ENCODE data around the gene NOTCH3. TPM values are rescaled to one million over a fixed set of nuclear protein-coding genes. Genes with fewer than 3 reads are reported as not detected.

NOTCH3 gene
- total RNA-seq, 2 donors from 2014 or later: 140 to 171 TPM

- Mint-ChIP-seq H3K9me3 (no peaks in the 10 kb centered on the region), H3K27ac (no peak overlapping the region), H3K4me1 (no peaks in the 10 kb centered on the region), H3K27me3 (ENCODE audit: insufficient read depth) (peaks cover 11% of the 10 kb centered on the region), H3K4me3 (no peak overlapping the region), H3K36me3 (ENCODE audit: low read depth) (no peaks in the 10 kb centered on the region)
- H3K27ac ChIP-seq (ENCODE audit: low read depth, low read length): no peak overlapping the region
- no peaks in the 10 kb centered on the region for H3K9me3 ChIP-seq (ENCODE audit: control insufficient read depth, low read length)
- no peaks in the 10 kb centered on the region for H3K4me1 ChIP-seq (ENCODE audit: control insufficient read depth, insufficient read depth, low read length)
- DNase-seq: no peak
- no peak overlapping the region for H3K9ac ChIP-seq (ENCODE audit: extremely low read depth, low read length, poor library complexity, severe bottlenecking)
- TF ChIP-seq, protein P1, sequence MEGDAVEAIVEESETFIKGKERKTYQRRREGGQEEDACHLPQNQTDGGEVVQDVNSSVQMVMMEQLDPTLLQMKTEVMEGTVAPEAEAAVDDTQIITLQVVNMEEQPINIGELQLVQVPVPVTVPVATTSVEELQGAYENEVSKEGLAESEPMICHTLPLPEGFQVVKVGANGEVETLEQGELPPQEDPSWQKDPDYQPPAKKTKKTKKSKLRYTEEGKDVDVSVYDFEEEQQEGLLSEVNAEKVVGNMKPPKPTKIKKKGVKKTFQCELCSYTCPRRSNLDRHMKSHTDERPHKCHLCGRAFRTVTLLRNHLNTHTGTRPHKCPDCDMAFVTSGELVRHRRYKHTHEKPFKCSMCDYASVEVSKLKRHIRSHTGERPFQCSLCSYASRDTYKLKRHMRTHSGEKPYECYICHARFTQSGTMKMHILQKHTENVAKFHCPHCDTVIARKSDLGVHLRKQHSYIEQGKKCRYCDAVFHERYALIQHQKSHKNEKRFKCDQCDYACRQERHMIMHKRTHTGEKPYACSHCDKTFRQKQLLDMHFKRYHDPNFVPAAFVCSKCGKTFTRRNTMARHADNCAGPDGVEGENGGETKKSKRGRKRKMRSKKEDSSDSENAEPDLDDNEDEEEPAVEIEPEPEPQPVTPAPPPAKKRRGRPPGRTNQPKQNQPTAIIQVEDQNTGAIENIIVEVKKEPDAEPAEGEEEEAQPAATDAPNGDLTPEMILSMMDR (conservative IDR thresholded peaks at IDR 0.05): no peak
- H3K27me3 ChIP-seq (ENCODE audit: control insufficient read depth, insufficient read depth, low read length, poor library complexity, severe bottlenecking): no peaks in the 10 kb centered on the region
- H3K4me3 ChIP-seq (ENCODE audit: low read length): no peak overlapping the region
- H3K36me3 ChIP-seq (ENCODE audit: control insufficient read depth, insufficient read depth, low read length): no peaks in the 10 kb centered on the region
- 88 to 95% methylated on average over 2 to 5 of the region's 5 CpGs for WGBS, 2 experiments (ENCODE audit: insufficient coverage in 1 of 2, insufficient read length in 1 of 2)
These were observed 9.6 kb upstream of the NOTCH3 start for GRCh38 chr19:15210323-15210781.

DNA sequence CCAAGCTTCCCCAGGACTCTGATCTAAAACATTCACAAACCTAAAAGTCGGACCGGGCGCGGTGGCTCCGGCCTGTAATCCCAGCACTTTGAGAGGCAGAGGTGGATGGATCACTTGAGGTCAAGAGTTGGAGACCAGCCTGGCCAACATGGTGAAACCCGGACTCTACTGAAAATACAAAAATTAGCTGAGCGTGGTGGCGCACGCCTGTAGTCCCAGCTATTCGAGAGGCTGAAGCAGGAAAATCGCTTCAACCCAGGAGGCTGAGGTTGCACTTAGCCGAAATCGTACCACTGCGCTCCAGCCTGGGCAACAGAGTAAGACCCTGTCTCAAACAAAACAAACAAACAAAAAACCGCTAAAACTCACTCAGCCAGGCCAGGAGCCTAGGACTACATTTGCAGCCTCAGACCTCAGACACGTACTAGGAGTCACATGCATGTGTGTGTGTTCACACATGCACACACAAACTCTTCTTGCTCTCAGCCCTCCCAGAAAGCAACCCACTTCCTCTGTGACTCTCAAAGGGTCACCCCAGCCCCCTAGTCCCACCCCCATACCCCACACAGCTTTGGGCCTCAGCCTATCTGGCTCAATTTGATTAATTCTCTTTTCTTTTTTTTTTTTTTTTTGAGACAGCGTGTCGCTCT, 704 bp upstream of the NOTCH3 start:
- H3K36me3 Mint-ChIP-seq (ENCODE audit: low read depth): peaks cover 19% of the 10 kb centered on the region
- no peaks in the 10 kb centered on the region for H3K4me1 ChIP-seq (ENCODE audit: control insufficient read depth, insufficient read depth, low read length)
- H3K9ac ChIP-seq (ENCODE audit: extremely low read depth, low read length, poor library complexity, severe bottlenecking): no peak overlapping the region
- no peak for DNase-seq
- peak overlapping the region; percentile 66 for H3K4me3 Mint-ChIP-seq
- WGBS, 2 experiments (ENCODE audit: insufficient coverage in 1 of 2, insufficient read length in 1 of 2): 93 to 95% methylated on average over 12 to 18 of the region's 18 CpGs
- TF ChIP-seq, protein P1 (conservative IDR thresholded peaks at IDR 0.05): no peak
- H3K9me3 Mint-ChIP-seq: no peaks in the 10 kb centered on the region
- H3K27ac Mint-ChIP-seq: no peak overlapping the region
- peak overlapping the region; percentile 62 for H3K4me3 ChIP-seq (ENCODE audit: low read length)
- H3K27me3 Mint-ChIP-seq (ENCODE audit: insufficient read depth): peaks cover 12% of the 10 kb centered on the region
- no peak overlapping the region for H3K27ac ChIP-seq (ENCODE audit: low read depth, low read length)
- peaks cover 18% of the 10 kb centered on the region for H3K36me3 ChIP-seq (ENCODE audit: control insufficient read depth, insufficient read depth, low read length)
- H3K4me1 Mint-ChIP-seq: peaks cover 6% of the 10 kb centered on the region
- no peaks in the 10 kb centered on the region for H3K27me3 ChIP-seq (ENCODE audit: control insufficient read depth, insufficient read depth, low read length, poor library complexity, severe bottlenecking)
- H3K9me3 ChIP-seq (ENCODE audit: control insufficient read depth, low read length): no peaks in the 10 kb centered on the region

GRCh38 chr19:15199661-15200552, 888 bp downstream of the NOTCH3 start:
- Mint-ChIP-seq H3K36me3 (ENCODE audit: low read depth) (peaks cover 19% of the 10 kb centered on the region), H3K9me3 (no peaks in the 10 kb centered on the region), H3K27me3 (ENCODE audit: insufficient read depth) (peaks cover 5% of the 10 kb centered on the region), H3K4me3 (peak overlapping the region; percentile 66), H3K27ac (peak overlapping the region; percentile 64), H3K4me1 (peaks cover 7% of the 10 kb centered on the region)
- TF ChIP-seq, protein P1 (conservative IDR thresholded peaks at IDR 0.05): no peak
- Histone ChIP-seq H3K4me3 (ENCODE audit: low read length) (peak overlapping the region; percentile 88), H3K36me3 (ENCODE audit: control insufficient read depth, insufficient read depth, low read length) (peaks cover 24% of the 10 kb centered on the region), H3K27ac (ENCODE audit: low read depth, low read length) (peak overlapping the region; percentile 90), H3K9me3 (ENCODE audit: control insufficient read depth, low read length) (no peaks in the 10 kb centered on the region), H3K9ac (ENCODE audit: extremely low read depth, low read length, poor library complexity, severe bottlenecking) (peak overlapping the region; percentile 75), H3K27me3 (ENCODE audit: control insufficient read depth, insufficient read depth, low read length, poor library complexity, severe bottlenecking) (no peaks in the 10 kb centered on the region), H3K4me1 (ENCODE audit: control insufficient read depth, insufficient read depth, low read length) (no peaks in the 10 kb centered on the region)
- WGBS, 2 experiments (ENCODE audit: insufficient coverage in 1 of 2, insufficient read length in 1 of 2): 0 to 3% methylated on average over 4 to 65 of the region's 82 CpGs
- DNase-seq: peak; percentile 91
